A673 (cell line): ENCODE data around the gene SLC1A4.

Experiments
- CTCF ChIP-seq: fragments of 300-800, 200-600 bp; sonication (generic); conservative IDR thresholded peaks from 2 replicates; pipeline ENCODE4 v1.5.1; 2017; ENCODE audit warnings: low read depth, mild to moderate bottlenecking, antibody characterized with exemption, low read length, moderate library complexity, mixed read lengths
- EZH2 ChIP-seq: fragments of 200-600 bp; sonication (generic); IDR thresholded peaks from 2 replicates; pipeline ENCODE4 v1.6.1; 2017; ENCODE audit warnings: borderline replicate concordance, low read depth, mild to moderate bottlenecking, mixed read lengths, antibody characterized with exemption, low read length; ENCODE audit not compliant: poor library complexity, severe bottlenecking

- TF ChIP-seq CTCF (no peak), EZH2 (no peak)
Measured at GRCh38 chr2:65061910-65062339, 72.7 kb downstream of the SLC1A4 start.
